Ishikawa (cell line): ENCODE measurements around the gene AKAP1.

Experiments used
- CEBPB ChIP-seq: IDR thresholded peaks from 2 replicates; pipeline ENCODE4 v1.6.1; 2012
- CREB1 ChIP-seq: IDR thresholded peaks from 2 replicates; pipeline ENCODE4 v1.6.1; 2012; ENCODE audit warnings: low read depth
- EGR1 ChIP-seq: IDR thresholded peaks from 2 replicates; pipeline ENCODE4 v1.6.1; 2012
- EP300 ChIP-seq: IDR thresholded peaks from 2 replicates; pipeline ENCODE4 v1.6.1; 2012; ENCODE audit warnings: borderline replicate concordance
- FOXM1 ChIP-seq: IDR thresholded peaks from 2 replicates; pipeline ENCODE4 v1.6.1; 2012; ENCODE audit warnings: low read depth, borderline replicate concordance
- NFIC ChIP-seq: IDR thresholded peaks from 2 replicates; pipeline ENCODE4 v1.6.1; 2012
- RAD21 ChIP-seq: IDR thresholded peaks from 2 replicates; pipeline ENCODE4 v1.6.1; 2012; ENCODE audit warnings: low read depth
- TAF1 ChIP-seq: IDR thresholded peaks from 2 replicates; pipeline ENCODE4 v1.6.1; 2012; ENCODE audit warnings: low read depth, mild to moderate bottlenecking
- TCF12 ChIP-seq: IDR thresholded peaks from 2 replicates; pipeline ENCODE4 v1.6.1; 2012; ENCODE audit warnings: low read depth
- TEAD4 ChIP-seq: IDR thresholded peaks from 2 replicates; pipeline ENCODE4 v1.6.1; 2012
- YY1 ChIP-seq: IDR thresholded peaks from 2 replicates; pipeline ENCODE4 v1.6.1; 2012; ENCODE audit warnings: low read depth
- ZBTB7A ChIP-seq: IDR thresholded peaks from 2 replicates; pipeline ENCODE4 v1.6.1; 2012; ENCODE audit warnings: low read depth
- TF ChIP-seq, protein P1 (sequence below): IDR thresholded peaks from 2 replicates; pipeline ENCODE4 v1.6.1; 2012
- TF ChIP-seq, protein P2 (sequence below): IDR thresholded peaks from 2 replicates; pipeline ENCODE4 v1.6.1; 2012
- TF ChIP-seq, protein P3 (sequence below): IDR thresholded peaks from 2 replicates; pipeline ENCODE4 v1.6.1; 2012; ENCODE audit warnings: low read depth, mild to moderate bottlenecking

AKAP1 gene

DNA sequence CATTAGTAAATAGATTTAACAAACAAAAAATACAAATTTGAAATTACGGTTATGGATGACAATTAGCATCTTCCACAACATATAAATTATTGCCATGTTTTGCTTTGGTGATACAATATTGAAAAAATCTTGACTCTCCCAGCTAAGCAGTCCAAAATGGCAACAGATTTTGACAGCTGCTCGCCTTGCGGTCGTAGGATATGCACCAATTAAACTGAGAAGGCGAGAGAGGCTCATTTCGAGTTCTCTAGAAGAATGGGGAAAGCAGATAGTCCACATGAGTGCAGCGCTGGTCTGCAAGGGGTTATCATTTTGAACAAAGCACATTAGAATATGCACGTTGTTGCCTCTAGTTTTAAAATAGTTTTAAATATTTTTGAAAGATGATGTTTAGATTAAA lies 55.3 kb downstream of the AKAP1 start:
- TF ChIP-seq RAD21 (no peak), EP300 (no peak), TAF1 (no peak), ZBTB7A (no peak), CREB1 (no peak), EGR1 (no peak), FOXM1 (no peak), NFIC (no peak), YY1 (no peak), TCF12 (no peak)
- TF ChIP-seq, protein P1, sequence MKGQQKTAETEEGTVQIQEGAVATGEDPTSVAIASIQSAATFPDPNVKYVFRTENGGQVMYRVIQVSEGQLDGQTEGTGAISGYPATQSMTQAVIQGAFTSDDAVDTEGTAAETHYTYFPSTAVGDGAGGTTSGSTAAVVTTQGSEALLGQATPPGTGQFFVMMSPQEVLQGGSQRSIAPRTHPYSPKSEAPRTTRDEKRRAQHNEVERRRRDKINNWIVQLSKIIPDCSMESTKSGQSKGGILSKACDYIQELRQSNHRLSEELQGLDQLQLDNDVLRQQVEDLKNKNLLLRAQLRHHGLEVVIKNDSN, result no peak

DNA sequence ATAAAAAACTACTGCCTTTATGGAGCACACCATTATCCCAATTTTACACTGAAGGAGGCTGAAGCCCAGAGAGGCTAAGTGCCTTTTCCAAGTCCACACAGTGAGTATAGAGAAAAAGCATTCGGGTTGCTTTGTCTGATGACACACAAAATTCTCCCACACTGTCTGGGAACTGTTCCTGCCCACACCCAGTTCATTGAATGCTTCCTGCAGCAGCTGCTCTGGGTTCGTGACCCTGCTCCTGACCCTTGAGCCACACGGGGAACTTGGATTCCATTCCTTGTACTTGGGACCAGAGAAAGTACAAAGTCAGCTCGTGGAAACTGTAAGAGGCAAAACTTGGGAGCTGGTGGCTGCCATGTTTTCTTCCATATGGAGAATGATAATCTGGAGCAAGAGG lies 57.9 kb downstream of the AKAP1 start:
- TF ChIP-seq TEAD4, result no peak
- no peak for TF ChIP-seq ZBTB7A
- TF ChIP-seq TAF1, result no peak
- TF ChIP-seq TCF12, result no peak
- TF ChIP-seq CREB1, result no peak
- TF ChIP-seq, protein P2, sequence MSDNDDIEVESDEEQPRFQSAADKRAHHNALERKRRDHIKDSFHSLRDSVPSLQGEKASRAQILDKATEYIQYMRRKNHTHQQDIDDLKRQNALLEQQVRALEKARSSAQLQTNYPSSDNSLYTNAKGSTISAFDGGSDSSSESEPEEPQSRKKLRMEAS, result no peak
- TF ChIP-seq CEBPB, result no peak
- TF ChIP-seq YY1, result no peak
- no peak for TF ChIP-seq EGR1
- no peak for TF ChIP-seq FOXM1
- TF ChIP-seq, protein P1, result no peak
- TF ChIP-seq, protein P3, sequence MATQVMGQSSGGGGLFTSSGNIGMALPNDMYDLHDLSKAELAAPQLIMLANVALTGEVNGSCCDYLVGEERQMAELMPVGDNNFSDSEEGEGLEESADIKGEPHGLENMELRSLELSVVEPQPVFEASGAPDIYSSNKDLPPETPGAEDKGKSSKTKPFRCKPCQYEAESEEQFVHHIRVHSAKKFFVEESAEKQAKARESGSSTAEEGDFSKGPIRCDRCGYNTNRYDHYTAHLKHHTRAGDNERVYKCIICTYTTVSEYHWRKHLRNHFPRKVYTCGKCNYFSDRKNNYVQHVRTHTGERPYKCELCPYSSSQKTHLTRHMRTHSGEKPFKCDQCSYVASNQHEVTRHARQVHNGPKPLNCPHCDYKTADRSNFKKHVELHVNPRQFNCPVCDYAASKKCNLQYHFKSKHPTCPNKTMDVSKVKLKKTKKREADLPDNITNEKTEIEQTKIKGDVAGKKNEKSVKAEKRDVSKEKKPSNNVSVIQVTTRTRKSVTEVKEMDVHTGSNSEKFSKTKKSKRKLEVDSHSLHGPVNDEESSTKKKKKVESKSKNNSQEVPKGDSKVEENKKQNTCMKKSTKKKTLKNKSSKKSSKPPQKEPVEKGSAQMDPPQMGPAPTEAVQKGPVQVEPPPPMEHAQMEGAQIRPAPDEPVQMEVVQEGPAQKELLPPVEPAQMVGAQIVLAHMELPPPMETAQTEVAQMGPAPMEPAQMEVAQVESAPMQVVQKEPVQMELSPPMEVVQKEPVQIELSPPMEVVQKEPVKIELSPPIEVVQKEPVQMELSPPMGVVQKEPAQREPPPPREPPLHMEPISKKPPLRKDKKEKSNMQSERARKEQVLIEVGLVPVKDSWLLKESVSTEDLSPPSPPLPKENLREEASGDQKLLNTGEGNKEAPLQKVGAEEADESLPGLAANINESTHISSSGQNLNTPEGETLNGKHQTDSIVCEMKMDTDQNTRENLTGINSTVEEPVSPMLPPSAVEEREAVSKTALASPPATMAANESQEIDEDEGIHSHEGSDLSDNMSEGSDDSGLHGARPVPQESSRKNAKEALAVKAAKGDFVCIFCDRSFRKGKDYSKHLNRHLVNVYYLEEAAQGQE, result no peak

DNA sequence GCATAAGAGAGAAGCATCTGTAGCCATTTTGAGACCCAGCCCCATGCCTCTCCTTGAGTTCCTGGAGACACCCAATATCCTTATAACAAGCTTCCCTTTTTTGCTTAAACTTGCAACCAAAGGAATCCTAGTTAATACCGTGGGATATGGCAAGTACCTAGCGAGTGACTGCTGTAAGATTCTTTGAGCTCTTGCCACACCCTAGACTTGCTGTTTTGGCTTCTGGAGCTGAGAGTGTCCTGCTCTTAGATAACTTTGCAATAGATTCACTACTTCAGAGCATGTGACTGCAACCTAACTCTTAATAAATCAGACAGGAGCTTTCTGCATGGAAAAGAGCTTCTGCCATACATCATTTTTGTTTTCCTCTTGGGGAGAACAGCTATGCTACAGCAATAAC lies 58.3 kb downstream of the AKAP1 start:
- TF ChIP-seq ZBTB7A, result no peak
- no peak for TF ChIP-seq TEAD4
- TF ChIP-seq EGR1, result no peak
- no peak for TF ChIP-seq NFIC
- TF ChIP-seq RAD21, result no peak
- TF ChIP-seq FOXM1, result no peak
- no peak for TF ChIP-seq EP300
- TF ChIP-seq, protein P2, result no peak
- TF ChIP-seq, protein P3, result no peak
- TF ChIP-seq CREB1, result no peak
- no peak for TF ChIP-seq CEBPB
- no peak for TF ChIP-seq YY1
- no peak for TF ChIP-seq TAF1
- TF ChIP-seq TCF12, result no peak
- TF ChIP-seq, protein P1, result no peak

DNA sequence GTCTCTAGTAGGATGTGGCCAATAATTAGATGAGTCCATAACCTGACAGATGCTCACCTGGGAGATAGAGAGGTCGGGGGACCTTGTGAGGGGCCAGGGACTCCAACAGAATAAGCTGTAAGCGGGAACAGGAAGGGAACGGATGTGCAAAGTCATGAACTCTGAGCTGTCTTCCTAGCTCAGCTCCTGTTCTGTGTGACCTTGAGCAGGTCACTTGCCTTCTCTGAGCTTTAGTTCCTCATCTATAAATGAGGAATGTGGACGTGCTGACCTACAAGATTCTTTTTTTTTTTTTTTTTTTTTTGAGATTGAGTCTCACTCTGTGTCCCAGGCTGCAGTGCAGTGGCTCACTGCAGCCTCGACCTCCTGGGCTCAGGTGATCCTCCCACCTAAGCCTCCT lies 58.9 kb downstream of the AKAP1 start:
- TF ChIP-seq NFIC (no peak), RAD21 (no peak), CREB1 (no peak), TCF12 (no peak), EP300 (no peak), CEBPB (no peak), TAF1 (no peak), FOXM1 (no peak), TEAD4 (no peak), ZBTB7A (no peak), YY1 (no peak), EGR1 (no peak)
- TF ChIP-seq, protein P1, result no peak
- TF ChIP-seq, protein P3, result no peak
- TF ChIP-seq, protein P2, result no peak
